GM21423 (cell line): ENCODE data around the gene CHCHD6.

ENCODE experiments used
- ATAC-seq: cut with Tn5 transposase; IDR thresholded peaks from one replicate; pipeline ENCODE4 v1.9.1; 2021; ENCODE audit warnings: mild to moderate bottlenecking, moderate library complexity; ENCODE audit not compliant: unreplicated experiment

Gene CHCHD6

DNA sequence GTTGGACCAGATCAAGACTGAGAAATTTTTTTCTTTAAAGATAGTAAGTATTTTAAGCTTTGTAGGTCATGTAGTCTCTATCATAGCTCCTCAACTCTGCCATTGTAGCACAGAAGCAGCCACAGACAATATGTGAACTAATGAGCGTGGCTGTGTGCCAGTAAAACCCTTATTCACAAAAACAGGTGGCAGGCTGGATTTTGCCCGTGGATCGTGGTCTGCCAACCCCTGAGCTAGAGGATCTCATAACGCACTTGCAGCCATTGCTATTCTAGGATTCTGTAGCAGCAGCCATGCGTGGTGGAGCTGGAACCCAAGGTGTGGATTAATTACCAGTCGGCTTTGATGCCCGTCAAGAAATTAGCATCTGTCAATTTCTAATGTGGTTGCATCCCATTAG lies 210.2 kb downstream of the CHCHD6 start:
- no peak for ATAC-seq

- no peak for ATAC-seq
These were observed 211.0 kb downstream of the CHCHD6 start for GRCh38 chr3:126915015-126915414.

DNA sequence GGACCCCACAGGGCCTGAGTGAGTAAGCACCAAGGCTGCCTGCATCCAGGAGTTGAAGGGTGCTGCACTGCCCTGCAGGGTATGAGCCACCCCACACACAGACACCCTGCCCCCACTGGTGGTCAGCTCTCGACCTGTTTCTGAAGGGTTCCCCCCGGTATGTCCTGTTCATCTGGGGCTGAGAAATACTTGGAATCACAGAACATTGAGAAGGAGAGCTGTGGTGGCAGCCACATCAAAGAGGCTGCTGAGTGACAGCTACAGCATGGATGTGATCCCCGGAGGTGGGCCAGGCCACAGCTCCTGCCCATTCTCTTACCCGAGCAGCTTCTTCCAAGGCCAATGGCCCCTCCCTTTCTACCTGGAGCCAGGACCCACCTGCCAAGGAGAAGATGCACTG lies 212.5 kb downstream of the CHCHD6 start:
- ATAC-seq, result no peak

DNA sequence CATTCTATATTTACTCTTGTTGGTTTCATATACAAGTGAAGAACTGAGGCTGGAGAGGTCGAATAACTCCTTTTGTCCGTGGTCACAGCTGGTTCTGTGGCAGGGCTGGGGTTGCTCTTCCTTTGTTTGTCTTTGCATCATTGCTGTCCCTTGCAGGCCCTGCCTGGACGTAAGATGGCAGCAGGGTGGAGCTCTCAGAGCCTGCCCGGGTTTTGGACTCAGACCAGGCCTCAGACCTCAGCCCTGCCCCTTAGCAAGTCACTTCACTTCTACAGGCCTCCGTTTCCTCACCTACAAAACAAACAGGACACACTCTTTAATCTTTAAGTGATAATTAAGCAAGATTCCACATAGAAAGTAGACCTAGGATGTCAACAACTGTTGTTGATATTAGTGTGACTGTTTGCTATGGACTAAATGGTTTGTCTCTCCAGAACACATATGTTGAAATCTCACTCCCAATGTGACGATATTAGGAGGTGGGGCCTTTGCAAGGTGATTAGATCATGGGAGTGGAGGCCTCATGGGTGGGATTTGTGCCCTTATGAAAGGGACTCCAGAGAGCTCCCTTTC lies 213.3 kb downstream of the CHCHD6 start:
- no peak for ATAC-seq

GRCh38 chr3:126918355-126918821 lies 214.3 kb downstream of the CHCHD6 start:
- no peak for ATAC-seq

- no peak for ATAC-seq
These were observed 217.2 kb downstream of the CHCHD6 start for GRCh38 chr3:126921085-126921824.

DNA sequence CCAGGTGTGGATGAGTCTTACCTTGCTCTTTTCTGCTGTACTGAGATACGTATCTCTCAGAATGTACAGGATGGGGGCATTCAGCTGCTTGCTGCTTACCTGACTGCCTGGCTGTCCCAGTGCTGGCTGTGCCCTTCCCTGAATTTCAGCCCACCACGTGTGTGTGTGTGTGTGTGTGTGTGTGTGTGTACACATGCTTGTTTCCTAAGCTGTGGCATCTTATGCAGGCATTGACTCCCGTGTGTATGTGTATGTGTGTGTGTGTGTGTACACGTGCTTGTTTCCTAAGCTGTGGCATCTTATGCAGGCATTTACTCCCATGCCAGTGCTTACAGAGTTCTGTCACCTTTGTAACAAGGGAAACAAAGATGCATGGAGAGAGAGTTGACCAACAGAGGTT lies 218.4 kb downstream of the CHCHD6 start:
- ATAC-seq, result no peak

DNA sequence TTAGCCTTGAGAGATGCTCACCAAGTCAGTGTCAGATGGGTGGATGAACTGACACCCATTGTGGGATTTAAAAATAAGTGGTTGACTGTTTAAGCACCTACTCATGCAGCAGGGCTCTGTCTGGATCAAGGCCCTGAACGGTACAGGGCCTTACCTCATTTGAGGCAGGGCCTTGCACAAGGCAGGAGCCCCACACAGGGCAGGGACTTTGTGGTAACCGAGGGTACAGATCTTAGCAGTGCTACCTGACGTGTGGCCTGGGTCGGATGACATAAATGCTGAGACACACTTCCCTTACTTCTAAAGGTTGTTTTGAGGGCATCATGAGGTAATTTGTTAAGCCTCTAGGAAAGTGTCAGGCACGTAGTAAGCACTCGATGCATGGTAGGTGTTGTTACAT lies 219.4 kb downstream of the CHCHD6 start:
- no peak for ATAC-seq

- ATAC-seq, result no peak
These were observed 219.9 kb downstream of the CHCHD6 start for GRCh38 chr3:126923895-126924294.

- ATAC-seq, result no peak
These were observed 220.4 kb downstream of the CHCHD6 start for GRCh38 chr3:126924458-126924857.

DNA sequence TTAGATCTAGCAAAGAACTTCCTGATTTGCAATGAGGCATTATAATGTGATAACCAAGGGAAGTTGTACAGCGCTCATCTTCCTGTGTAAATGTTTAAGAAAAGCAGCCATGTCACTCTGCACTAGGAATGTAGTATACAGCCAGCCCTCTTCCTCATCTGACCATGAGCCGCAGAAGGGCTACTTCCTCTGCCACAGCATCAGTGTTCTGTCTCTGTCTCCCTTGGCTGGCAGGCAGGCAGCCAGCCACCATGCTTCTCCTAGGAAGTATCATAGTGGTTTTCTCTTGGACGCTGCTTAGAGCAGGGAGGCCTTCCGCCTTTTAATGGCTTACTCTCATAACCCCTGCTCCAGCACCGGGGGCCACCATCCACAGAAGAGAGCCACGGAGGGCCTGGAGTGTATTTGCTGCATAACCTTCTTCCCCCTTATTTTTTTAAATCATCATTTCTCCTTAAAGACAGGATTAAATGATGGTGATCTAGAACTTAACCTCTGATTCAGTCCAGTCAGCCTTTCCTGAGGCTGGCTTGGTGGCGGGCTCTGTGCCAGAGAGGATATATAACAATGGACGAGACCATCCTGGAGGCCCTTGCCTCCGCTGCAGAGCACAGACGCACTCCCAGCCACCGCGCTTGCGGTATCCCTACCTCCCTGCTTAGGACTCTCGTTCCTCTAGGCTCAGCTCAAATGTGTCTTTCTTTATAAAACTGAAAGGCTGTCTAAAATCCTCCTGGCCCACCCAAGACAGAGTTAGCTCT lies 221.6 kb downstream of the CHCHD6 start:
- ATAC-seq, result no peak

- ATAC-seq, result no peak
These were observed 222.8 kb downstream of the CHCHD6 start for GRCh38 chr3:126926684-126927400.

DNA sequence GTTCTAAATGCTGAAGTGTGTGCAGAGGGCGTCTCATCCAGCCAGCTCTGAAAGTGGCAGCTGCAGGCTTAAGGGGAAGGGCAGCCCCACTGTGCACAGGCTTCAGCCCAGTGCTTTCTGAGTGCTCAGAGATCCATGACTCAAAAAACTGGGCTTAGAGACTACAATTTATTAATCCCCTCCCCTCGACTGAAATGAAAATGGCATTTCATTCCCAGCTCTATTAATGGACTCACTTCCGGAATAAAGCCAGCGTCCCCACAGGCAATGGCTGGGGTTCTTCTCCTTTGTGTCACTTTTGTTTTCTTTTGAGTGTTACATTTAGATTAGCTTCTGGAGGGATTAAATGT lies 223.3 kb downstream of the CHCHD6 start:
- no peak for ATAC-seq

DNA sequence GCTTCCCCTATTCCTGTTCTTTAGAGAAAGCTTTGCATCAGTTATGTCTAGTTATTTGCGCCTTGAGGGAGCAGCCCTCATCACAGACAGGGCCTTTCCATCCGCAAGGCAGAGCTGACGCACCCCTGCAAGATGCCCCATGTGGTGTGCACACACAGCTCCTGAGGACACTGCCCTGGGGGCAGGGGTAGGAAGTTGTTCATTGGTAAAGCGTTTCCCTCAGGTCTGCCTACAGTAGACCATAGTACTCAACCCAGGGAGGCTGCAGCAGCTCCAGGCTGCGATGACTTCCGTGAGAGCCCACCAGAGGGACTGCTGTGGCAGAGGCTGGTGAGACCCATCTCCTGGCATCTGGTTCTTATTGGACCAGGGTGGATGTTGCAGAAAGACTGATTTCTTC lies 223.8 kb downstream of the CHCHD6 start:
- no peak for ATAC-seq

- no peak for ATAC-seq
These were observed 225.0 kb downstream of the CHCHD6 start for GRCh38 chr3:126928921-126929474.

GRCh38 chr3:126930936-126931600 lies 227.0 kb downstream of the CHCHD6 start:
- no peak for ATAC-seq

GRCh38 chr3:126931806-126932187 lies 227.8 kb downstream of the CHCHD6 start:
- no peak for ATAC-seq

DNA sequence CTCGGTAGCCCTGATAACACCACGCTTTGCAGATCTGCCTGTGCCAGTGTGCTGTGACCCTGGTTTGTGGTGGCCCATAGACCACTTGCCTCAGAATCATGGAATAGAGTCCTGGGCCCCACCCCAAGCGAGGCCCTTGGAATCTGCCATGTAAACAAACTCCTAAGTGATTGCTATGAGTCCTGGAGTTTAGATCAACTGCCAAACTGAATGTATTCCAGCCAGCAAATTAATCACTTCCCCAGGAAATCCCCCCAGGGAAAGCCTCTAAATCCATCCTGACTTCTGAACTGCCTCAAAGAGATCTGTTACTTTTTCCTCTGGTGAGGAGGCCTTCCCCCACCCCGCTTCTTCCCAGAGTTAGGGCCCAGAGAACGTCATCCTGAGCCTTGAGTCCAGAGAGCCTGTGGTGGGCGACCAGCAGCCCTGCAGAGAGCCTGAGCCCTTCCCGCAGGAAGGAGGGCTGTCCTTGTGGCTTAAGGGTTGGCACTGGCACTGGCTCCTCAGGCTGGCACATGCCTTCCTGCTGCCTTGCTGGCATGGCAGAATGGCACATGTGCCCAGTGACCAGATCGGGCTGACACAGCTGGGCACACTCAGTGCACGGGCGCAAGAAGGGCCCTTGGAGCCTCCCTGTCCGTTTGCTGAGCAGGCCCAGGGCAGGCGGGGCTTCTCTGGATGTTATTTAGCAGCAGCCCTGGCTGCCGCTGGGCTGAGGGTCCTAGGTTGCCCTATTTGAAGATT lies 228.3 kb downstream of the CHCHD6 start:
- no peak for ATAC-seq

DNA sequence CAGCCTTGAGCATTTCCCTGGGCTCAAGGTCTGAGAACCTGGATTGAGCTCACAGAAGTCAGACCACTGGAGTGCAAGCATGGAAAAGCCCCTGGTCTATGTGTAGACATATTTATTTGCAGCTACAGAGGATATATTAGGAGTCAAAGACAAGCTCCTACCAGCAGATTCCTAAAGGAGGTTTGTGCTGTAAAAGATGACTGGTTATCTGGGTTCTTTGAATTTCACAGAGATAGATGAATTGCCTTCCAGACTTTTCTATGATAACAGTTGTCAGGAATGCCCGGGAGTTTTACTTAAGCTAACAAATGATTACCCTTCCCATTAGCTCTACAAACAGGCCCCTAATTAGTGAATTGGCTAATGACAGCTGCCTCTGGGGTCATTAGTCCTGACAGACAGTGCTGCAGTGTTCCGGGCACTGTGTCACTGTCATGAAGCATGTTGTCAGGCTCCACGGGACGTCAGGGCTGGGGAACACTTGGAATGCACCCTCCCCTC lies 230.0 kb downstream of the CHCHD6 start:
- no peak for ATAC-seq

- ATAC-seq, result no peak
These were observed 231.0 kb downstream of the CHCHD6 start for GRCh38 chr3:126934991-126935390.
